ENCODE data around the gene MTURN.

DNA sequence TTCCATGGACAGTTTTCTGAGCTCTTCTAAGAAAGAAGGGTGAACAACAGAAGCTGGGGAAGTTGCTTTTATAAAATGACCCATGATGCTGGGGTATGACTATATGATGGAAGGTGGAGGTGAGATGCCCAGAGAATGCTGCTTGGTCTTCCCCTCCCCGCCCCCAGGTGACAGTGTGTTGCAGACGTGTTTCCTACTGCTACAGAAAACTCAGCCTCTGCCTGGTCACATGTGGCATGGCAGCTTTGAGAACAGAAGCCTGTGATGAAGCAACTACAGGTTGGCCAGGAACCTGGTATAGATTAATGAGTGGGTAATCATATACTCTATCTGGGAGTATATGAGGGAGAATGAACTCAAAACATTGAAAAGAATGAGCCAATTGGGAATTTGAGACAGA is 67.1 kb downstream of the MTURN start:
- TF ChIP-seq, protein P1, sequence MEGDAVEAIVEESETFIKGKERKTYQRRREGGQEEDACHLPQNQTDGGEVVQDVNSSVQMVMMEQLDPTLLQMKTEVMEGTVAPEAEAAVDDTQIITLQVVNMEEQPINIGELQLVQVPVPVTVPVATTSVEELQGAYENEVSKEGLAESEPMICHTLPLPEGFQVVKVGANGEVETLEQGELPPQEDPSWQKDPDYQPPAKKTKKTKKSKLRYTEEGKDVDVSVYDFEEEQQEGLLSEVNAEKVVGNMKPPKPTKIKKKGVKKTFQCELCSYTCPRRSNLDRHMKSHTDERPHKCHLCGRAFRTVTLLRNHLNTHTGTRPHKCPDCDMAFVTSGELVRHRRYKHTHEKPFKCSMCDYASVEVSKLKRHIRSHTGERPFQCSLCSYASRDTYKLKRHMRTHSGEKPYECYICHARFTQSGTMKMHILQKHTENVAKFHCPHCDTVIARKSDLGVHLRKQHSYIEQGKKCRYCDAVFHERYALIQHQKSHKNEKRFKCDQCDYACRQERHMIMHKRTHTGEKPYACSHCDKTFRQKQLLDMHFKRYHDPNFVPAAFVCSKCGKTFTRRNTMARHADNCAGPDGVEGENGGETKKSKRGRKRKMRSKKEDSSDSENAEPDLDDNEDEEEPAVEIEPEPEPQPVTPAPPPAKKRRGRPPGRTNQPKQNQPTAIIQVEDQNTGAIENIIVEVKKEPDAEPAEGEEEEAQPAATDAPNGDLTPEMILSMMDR (IDR thresholded peaks at IDR 0.05): no peak
- TF ChIP-seq EZH2 (IDR thresholded peaks at IDR 0.05; ENCODE audit: borderline replicate concordance, insufficient read depth, low read depth, low read length, poor library complexity, severe bottlenecking): no peak

Measured in B cell (primary cell).